HG03460 (cell line): ENCODE results near the gene MRPL1.
"Not testable (repeated sequence)": the region's sequence is repeated elsewhere in the genome, so short reads cannot be mapped to it uniquely, and the experiment has no call there.

Experiments used
- ATAC-seq: cut with Tn5 transposase; IDR thresholded peaks from one replicate; pipeline ENCODE4 v1.9.1; 2021; ENCODE audit not compliant: unreplicated experiment

Gene MRPL1

DNA sequence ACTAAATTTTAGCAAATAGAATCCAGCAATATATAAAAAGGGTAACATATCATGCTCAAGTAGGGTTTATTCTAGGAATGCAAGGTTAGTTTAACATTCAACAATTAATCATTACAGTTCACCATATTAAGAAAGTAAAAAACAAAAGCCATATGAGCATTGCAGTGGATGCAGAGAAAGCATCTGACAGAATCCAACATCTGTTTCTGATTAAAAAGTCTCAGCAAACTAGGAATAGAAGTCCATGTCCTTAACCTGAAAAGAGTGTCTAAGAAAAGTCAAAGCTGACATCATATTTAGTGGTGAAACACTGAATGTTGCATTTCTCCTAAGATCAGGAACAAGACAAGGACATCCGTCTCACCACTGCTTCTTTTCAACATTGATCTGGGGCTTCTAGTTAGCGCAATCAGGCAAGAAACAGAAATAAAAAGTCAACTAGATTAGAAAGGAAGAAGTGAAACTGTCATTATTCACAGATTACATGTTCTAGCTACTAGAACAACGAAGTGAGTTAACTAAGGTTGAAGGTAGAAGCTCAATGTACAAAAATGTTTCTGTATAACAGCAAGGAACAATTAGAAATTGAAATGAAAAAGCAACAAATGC, 49.3 kb downstream of the MRPL1 start:
- ATAC-seq = peak; percentile 64

DNA sequence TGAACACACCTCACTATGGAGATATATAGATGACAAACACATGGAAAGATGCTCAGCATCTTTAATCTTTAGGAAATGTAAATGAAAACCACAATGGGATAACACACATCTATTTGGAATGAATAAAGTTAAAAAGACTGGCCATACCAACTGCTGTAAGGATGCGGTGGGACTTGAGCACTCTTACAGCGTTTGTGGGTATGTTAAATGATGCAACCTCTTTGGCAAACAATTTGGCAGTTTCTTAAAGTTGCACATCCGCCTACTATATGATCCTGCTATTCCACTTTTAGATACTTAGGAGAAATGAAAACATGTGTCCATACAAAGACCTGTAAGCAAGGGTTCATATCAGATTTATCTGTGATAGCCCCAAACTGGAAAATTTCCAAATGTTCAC, 50.7 kb downstream of the MRPL1 start:
- no peak for ATAC-seq

DNA sequence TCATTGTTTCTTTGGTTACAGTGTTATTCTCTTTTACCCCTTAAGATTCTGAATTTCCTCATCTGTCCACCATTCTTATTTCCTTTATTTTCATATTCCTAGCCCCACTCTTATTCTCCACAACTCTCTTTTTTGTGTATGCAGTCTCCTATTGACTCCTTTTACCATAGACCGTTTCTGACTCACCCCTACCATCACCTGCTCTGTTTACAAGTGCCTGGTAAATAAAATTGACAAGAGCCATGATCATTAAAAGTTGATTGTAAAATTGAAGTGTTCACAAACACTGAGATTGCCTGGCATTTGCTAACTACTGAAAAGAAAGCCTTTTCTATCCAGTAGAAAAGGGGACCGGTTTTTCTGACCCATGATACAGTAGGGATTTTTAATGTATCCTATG, 54.4 kb downstream of the MRPL1 start:
- ATAC-seq = no peak

DNA sequence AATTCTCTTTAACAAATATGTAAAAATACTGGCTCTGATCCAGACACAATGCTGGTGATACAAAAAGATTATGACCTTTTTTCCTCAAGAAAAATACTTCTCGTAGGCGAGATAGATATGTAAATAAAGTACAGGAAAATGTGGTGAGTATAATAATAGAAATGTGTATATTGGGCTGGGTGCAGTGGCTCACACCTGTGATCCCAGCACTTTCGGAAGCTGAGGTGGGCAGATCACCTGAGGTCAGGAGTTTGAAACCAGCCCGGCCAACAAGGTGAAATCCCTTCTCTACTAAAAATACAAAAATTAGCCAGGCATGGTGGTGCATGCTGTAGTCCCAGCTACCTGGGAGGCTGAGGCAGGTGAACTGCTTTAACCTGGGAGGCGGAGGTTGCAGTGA, 55.0 kb downstream of the MRPL1 start:
- no peak for ATAC-seq

DNA sequence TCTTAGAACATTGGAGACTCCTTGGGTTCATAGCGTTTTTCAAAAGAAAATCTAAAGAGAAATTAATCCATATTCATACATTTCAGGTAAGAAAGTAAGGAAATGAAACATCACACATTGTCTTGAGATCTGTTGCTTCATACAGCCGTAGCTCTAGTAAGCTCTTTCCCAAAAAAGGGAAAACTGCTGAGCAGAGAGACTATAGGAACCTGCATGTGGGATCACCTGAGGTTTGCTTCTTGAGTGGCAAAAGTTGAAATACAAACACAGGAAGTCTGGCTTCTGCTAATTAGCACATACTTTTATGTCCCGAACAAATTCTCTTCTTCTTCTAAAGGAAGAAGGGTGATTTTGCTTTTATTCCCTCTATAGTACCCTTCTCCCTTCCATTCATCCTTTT, 57.7 kb downstream of the MRPL1 start:
- no peak for ATAC-seq

DNA sequence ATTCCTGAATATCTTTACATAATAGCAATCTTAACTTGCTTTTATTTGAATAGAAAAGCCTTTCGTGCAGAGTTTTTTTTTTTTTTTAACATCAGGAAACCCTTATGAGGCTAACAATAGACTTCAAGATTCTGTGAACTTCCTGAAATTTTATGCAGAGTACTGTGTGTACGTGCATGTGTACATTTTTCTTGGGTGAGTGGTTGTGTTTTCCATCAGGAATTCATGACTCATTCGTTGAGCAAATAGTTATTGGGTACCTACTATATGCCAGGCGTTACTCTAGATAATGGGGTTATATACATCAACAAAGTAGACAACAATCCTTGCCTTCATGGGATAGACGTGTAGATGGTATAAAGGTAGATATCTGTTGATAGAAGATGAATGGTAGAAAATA, 59.1 kb downstream of the MRPL1 start:
- no peak for ATAC-seq

DNA sequence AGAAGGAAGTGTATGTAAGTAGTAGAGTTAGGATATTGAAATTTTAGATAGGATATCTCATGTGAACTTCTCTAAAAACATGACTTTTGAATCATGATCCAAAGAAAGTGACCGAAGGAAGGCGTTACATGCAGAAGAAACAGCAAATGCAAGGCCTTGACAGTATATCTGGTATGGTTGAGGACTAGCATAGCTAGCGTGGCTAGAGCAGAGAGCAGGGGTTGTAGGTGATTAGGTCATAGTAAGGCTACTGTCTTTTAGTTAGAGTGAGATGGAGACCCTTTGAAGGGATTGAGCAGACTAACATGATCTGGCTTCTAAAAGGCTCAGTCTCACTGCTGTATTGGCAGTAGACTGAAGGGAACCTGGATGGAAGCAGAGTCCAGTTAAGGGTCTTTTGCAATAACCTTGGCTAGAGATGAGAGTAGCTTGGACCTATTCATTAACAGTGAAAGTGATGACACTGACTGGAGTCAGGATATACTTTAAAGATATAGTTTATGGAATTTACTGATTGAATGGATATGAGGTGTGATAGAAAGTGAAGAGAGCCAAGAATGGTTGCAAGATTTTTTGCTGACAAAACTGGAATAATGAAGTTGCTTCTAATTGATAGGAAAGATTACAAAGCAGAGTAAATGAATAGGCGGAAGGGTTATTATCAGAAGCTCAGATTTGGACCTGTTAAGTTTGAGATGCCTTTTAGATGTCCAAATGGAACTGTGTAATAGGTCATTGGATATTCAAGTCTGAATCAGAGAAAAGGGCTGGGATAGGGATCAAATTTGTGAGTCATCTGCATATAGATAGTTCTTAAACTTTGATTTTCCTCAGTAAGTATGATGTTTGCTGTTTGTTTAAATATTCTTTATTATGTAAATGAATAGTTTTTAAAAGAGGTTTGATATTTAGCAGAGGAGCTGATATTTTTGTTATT, 59.8 kb downstream of the MRPL1 start:
- ATAC-seq = no peak

DNA sequence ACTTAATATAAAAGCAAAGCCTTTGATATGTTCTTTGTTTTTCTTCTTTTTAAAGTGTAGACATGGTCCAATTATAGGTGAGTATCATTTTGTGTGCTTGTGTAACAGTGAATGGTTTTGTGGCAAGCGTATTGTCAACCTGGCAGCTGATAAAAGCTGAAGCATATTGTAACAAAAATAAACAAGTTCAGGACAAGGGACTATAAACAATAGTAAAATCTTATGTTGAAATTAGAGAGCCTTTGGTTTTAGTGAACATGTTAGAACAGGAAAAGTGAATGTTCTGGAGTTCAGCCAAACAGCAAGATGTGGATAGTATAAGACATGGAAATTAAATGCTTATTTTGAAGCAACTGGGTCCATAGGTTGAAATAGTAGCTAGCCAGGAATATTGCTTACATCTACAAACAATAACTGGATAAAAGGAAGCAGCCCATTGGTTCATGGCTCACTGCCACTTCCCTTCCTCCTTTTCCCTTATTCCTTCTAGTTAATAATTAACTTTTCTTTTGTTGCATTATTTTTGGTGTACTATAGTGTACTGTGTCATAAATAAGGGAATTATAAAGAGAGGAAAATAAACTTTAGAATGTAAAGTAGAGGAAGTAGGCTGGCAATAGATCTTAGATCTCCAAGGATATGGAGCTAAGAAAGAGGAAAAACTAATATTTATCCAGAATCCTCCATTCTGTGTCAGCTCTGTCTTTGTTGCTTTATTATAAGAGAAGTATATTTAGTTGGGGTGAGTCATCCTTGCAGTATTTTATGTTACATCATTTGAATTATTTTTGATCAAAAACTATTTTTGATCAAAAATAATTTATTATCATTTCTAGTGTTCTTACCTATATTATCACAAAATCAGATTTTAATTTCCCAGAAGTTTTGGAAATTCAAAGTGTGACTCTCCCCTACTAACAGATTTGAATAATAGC, 65.6 kb downstream of the MRPL1 start:
- ATAC-seq = no peak

DNA sequence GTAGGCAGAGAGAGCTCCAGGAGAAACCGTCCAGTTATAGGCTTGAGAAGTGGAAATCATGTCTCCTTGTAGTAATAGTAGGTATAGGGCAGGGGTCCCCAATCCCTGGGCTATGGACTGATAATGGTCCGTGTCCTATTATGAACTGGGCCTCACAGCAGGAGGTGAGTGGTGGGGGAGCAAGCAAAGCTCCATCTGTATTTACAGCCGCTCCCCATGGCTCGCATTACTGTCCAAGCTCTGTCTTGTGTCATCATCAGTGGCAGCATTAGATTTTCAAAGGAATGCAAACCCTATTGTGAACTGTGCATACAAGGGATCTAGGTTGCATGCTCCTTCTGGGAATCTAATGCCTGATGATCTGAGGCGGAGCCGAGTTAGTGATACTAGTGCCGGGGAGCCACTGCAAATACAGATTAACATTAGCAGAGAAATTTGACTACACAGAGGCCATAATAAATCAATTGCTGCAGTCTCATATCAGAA, 67.6 kb downstream of the MRPL1 start:
- no peak for ATAC-seq

DNA sequence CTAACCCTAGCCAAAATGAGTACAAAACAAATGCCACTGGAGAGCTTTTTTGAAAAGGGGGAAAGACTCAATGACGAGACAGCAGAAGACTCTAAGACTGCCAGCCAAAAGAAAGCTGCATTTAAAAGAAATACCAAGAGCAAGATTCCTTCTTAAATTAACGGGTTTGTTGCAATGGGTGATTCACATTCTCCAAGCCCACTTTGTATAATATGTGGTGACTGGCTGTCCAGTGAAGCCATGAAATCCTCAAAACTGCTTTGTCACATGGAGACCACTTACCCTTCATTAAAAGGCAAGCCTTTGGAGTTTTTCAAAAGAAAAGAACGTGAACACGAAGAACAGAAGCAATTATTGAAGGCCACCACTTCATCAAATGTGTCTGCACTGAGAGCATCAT, 68.2 kb downstream of the MRPL1 start:
- ATAC-seq = no peak

DNA sequence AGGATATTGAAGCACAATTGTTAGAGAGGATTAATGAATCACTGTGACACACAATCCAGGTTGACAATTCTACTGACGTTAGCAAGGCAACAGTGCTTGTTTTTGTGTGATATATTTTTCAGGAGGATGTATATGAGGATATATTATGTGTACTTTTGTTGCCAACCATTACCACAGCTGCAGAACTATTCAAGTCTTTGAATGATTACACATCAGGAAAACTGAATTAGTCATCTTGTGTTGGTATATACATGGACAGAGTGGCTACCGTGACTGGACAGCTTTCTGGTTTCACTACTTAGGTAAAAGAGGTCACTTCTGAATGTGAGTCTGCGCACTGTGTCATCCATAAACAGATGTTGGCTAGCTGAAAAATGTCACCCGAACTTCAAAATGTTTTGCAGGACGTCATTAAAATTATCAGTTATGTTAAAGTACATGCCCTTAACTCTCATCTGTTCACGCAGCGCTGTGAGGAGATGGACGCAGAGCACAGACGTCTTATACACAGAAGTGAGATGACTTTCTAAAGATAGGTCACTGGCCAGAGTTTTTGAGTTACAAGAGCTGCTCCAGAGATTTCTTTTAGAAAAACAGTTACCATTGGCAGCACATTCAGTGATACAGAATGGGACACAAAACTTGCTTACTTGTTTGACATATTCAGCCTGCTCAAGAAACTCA, 69.0 kb downstream of the MRPL1 start:
- no peak for ATAC-seq

DNA sequence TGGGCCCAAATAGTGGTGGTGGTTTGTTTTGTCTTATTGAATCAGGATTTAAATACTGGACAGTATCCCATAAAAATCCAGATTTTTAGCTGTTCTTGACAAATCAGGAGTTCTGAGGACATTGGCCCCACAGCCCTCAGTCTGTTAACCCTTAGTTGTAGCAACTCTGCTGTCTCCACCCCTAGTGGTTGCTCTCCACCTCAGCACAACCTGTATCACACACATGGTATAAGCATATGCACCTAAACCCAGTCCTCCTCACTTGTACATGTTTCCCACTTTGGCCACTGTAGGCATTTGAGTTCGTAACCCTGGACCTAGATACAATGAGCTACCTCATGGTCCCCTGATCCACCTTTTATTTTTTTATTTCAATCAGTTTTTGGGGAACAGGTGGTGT, 75.9 kb downstream of the MRPL1 start:
- no peak for ATAC-seq

DNA sequence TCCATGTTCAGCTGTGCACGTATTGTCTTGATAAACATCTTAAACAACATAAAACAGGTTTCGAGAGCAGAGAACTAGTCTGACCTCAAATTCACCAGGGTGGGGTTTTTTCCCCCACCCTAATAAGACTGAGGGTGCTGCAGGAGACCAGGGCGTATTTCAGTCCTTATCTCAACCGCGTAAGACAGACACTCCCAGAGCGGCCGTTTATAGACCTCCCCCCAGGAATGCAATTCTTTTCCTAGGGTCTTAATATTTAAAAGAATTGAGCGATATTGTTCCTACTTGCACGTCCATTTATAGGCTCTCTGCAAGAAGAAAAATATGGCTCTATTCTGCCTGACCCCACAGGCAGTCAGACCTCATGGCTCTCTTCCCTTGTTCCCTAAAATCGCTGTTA, 83.3 kb downstream of the MRPL1 start:
- not testable (repeated sequence) for ATAC-seq

DNA sequence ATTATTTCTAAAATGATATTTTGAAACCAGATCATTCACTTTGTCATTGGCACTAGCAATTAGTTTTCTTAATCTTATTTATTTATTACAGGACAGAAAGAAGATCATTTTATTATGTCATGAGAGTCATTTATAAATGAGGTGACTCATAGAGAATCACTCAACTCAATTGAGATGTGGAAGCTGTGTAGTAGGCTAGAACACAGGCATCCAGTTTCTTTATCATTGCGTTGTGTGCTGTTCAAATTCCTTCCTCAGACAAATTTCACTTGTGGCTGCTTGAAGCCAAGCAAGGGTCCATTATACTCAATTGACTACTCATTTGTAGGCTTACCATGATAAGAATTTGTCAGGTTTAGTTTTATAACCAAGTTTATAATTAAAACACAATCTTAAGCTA, 87.6 kb downstream of the MRPL1 start:
- ATAC-seq = no peak

DNA sequence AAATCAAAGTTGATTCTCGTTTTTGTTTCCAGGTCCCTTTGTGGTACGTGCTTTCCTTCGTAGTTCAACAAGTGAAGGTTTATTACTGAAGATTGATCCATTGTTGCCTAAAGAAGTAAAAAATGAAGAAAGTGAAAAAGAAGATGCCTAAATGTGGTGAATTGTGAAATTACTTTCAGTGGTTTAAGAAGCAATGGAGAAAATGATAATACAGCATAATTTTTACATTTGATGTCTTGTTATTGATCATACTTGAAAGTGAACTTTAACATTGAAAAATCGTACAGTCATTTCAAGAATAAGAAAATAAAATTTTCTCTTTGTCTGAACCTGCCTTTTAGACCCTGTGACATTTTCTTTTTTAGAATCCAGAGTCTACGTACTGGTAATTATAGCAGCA, 89.8 kb downstream of the MRPL1 start:
- no peak for ATAC-seq

DNA sequence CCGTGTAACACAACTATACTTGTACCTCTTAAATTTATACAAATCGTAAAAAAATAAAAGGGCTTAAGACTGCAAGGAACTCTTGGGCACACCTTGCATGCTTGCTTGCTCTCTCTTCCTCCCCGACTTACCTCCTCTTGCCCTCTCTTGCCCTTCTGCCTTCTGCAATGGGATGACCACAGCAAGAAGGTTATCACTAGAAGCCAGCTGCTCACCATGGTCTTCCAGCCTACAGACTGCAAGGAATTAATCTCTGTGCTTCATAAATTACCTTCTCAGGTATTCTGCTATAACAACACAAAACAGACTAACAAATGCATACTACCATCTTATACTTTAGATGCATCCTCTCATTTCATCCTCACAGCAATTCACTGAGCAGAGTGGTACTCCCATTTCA, 92.1 kb downstream of the MRPL1 start:
- ATAC-seq = no peak

DNA sequence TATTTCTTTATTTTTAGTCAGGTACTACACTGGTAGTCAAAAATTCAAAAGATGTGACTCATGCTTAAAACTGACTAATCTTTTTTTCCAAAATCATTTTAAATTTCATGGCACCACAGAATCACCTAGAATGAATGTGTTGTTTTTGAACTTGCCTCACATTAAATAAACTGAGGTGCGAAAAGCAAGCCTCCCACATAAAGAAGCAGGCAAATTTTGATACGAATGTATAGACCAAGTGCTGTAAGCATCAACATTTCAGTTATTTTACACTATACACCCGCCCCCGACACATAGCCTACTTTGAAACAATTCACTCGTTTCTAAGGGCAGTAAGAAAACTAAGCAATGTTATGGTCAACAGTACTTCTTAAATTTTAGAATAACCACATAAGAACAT, 94.3 kb downstream of the MRPL1 start:
- ATAC-seq = no peak

DNA sequence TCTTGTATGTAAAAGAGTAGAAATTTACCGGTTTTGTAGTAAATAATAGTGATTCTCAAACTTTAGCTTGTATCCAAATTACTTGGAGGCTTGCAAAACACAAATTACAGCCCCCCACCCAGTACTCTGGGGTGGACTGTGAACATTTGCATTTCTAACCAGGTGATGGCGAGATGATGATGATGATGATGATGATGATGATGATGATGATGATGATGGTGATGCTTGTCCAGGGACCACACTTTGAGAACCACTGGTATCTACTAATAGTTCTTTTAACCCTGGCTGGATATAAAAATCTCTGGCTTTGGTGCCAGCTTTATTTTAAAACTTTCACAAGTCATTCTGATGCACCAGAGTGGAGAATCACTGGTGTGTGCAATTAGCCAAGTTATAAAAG, 96.3 kb downstream of the MRPL1 start:
- no peak for ATAC-seq

DNA sequence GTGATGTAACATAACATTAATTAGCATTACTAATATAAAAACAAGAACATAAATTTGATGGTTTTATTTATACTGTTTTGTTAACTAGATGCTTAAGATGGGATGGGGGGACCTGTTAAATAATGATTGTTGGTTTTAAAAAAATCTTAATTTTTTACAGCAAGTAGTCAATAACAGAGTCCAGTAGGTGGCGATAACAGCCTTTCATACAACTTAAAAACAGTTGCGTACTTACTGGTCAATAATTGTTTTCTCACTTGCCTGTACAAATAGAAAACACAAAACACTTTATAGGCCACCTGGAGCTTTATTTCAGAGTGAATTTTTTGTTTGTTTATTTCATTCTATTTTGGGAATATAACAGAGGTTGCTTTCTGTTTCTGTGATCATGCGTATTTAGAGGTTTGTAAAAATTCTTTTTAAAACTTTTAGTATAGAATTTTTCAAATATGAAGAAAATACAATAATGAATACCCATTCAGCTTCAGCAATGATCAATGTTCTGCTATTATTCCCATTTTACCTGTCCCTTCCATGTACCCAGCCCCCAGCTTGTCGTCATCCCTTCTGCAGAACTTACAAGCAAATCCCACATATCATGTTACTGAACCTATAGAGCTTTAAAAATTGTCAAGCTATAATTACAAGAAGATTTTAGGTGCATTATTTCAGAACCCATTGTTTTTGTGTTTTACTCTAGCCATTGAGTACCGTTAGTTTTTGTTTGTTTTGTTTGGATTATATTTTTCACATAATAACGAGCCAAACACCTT, 97.1 kb downstream of the MRPL1 start:
- no peak for ATAC-seq

DNA sequence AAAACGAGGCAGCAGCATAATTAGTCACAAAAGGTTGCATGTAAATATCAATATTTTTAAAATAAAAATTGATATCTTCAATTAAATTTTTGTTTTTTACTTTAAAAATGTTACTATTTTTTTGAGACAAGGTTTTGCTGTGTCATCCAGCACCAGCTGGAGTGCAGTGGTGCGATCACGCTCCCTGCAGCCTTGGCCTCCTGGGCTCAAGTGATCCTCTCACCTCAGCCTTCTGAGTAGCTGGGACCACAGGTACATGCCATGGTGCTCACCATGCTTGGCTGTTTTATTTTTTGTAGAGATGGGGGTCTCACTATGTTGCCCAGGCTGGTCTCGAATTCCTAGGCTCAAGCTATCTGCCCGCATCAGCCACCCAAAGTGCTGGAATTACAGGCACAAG, 97.7 kb downstream of the MRPL1 start:
- ATAC-seq = no peak
